ENCODE measurements around the gene BHMT. TPM values are rescaled to one million over a fixed set of nuclear protein-coding genes. Genes with fewer than 3 reads are reported as not detected.

Gene BHMT
- polyA plus RNA-seq, 4 donors, result 0.45 to 2.5 (median 0.46) TPM; not detected in 1

GRCh38 chr5:79120221-79120620 lies 8.6 kb downstream of the BHMT start:
- Histone ChIP-seq H3K9me3 (ENCODE audit: control insufficient read depth in 2 of 2, insufficient read depth in 1 of 2, low read depth in 1 of 2, low read length in 1 of 2) (no peaks in the 10 kb centered on the region), H3K27ac (ENCODE audit: low read depth in 1 of 3, low read length in 2 of 3) (no peak overlapping the region), H3K36me3 (ENCODE audit: control insufficient read depth in 3 of 3, insufficient read depth in 2 of 3, low read depth in 1 of 3, low read length in 3 of 3) (no peaks in the 10 kb centered on the region), H3K27me3 (ENCODE audit: control insufficient read depth in 3 of 3, insufficient read depth in 3 of 3, low read length in 3 of 3) (no peaks in the 10 kb centered on the region), H3K4me3 (ENCODE audit: low read depth in 1 of 3, low read length in 3 of 3) (no peak overlapping the region), H3K4me1 (ENCODE audit: control insufficient read depth in 3 of 3, insufficient read depth in 2 of 3, low read depth in 1 of 3, low read length in 2 of 3) (no peaks in the 10 kb centered on the region)
- FAIRE-seq, result no peak
- 76 to 92% (median 88%) methylated on average over 4 of the region's 4 CpGs for WGBS, 3 donors
- DNase-seq, result no peak

- FAIRE-seq (no peak), DNase-seq (no peak)
- Histone ChIP-seq H3K9me3 (ENCODE audit: control insufficient read depth in 2 of 2, insufficient read depth in 1 of 2, low read depth in 1 of 2, low read length in 1 of 2) (no peaks in the 10 kb centered on the region), H3K4me1 (ENCODE audit: control insufficient read depth in 3 of 3, insufficient read depth in 2 of 3, low read depth in 1 of 3, low read length in 2 of 3) (no peaks in the 10 kb centered on the region), H3K27me3 (ENCODE audit: control insufficient read depth in 3 of 3, insufficient read depth in 3 of 3, low read length in 3 of 3) (no peaks in the 10 kb centered on the region), H3K27ac (ENCODE audit: low read depth in 1 of 3, low read length in 2 of 3) (no peak overlapping the region), H3K36me3 (ENCODE audit: control insufficient read depth in 3 of 3, insufficient read depth in 2 of 3, low read depth in 1 of 3, low read length in 3 of 3) (no peaks in the 10 kb centered on the region), H3K4me3 (ENCODE audit: low read depth in 1 of 3, low read length in 3 of 3) (no peak overlapping the region)
Observed at GRCh38 chr5:79122973-79123372, 11.4 kb downstream of the BHMT start.

- H3K27me3 ChIP-seq (ENCODE audit: control insufficient read depth in 3 of 3, insufficient read depth in 3 of 3, low read length in 3 of 3), result no peaks in the 10 kb centered on the region
- no peak overlapping the region for H3K27ac ChIP-seq (ENCODE audit: low read depth in 1 of 3, low read length in 2 of 3)
- no peak overlapping the region for H3K4me3 ChIP-seq (ENCODE audit: low read depth in 1 of 3, low read length in 3 of 3)
- WGBS, 3 donors, result 85 to 86% (median 85%) methylated on average over 1 of the region's 1 CpG
- H3K9me3 ChIP-seq (ENCODE audit: control insufficient read depth in 2 of 2, insufficient read depth in 1 of 2, low read depth in 1 of 2, low read length in 1 of 2), result no peaks in the 10 kb centered on the region
- H3K36me3 ChIP-seq (ENCODE audit: control insufficient read depth in 3 of 3, insufficient read depth in 2 of 3, low read depth in 1 of 3, low read length in 3 of 3), result no peaks in the 10 kb centered on the region
- no peak for FAIRE-seq
- DNase-seq, result no peak
- no peaks in the 10 kb centered on the region for H3K4me1 ChIP-seq (ENCODE audit: control insufficient read depth in 3 of 3, insufficient read depth in 2 of 3, low read depth in 1 of 3, low read length in 2 of 3)
Observed at GRCh38 chr5:79124607-79125006, 13.0 kb downstream of the BHMT start.

GRCh38 chr5:79130781-79131180 lies 19.2 kb downstream of the BHMT start:
- Histone ChIP-seq H3K27me3 (ENCODE audit: control insufficient read depth in 3 of 3, insufficient read depth in 3 of 3, low read length in 3 of 3) (no peaks in the 10 kb centered on the region), H3K9me3 (ENCODE audit: control insufficient read depth in 2 of 2, insufficient read depth in 1 of 2, low read depth in 1 of 2, low read length in 1 of 2) (no peaks in the 10 kb centered on the region), H3K4me3 (ENCODE audit: low read depth in 1 of 3, low read length in 3 of 3) (no peak overlapping the region), H3K4me1 (ENCODE audit: control insufficient read depth in 3 of 3, insufficient read depth in 2 of 3, low read depth in 1 of 3, low read length in 2 of 3) (peaks cover 0 to 10% (median 4%) of the 10 kb centered on the region in 3 donors), H3K36me3 (ENCODE audit: control insufficient read depth in 3 of 3, insufficient read depth in 2 of 3, low read depth in 1 of 3, low read length in 3 of 3) (no peaks in the 10 kb centered on the region), H3K27ac (ENCODE audit: low read depth in 1 of 3, low read length in 2 of 3) (no peak overlapping the region)
- DNase-seq, result no peak
- WGBS, 3 donors, result 73 to 81% (median 79%) methylated on average over 6 of the region's 6 CpGs
- FAIRE-seq, result no peak

GRCh38 chr5:79133121-79133656 lies 21.6 kb downstream of the BHMT start:
- DNase-seq (peak; percentile 37 to 62), FAIRE-seq (peak; percentile 84)
- Histone ChIP-seq H3K27me3 (ENCODE audit: control insufficient read depth in 3 of 3, insufficient read depth in 3 of 3, low read length in 3 of 3) (no peaks in the 10 kb centered on the region), H3K27ac (ENCODE audit: low read depth in 1 of 3, low read length in 2 of 3) (peak overlapping the region in 2 of 3 donors; percentile 42 to 66), H3K4me3 (ENCODE audit: low read depth in 1 of 3, low read length in 3 of 3) (peak overlapping the region in 1 of 3 donors; percentile 27), H3K9me3 (ENCODE audit: control insufficient read depth in 2 of 2, insufficient read depth in 1 of 2, low read depth in 1 of 2, low read length in 1 of 2) (no peaks in the 10 kb centered on the region), H3K36me3 (ENCODE audit: control insufficient read depth in 3 of 3, insufficient read depth in 2 of 3, low read depth in 1 of 3, low read length in 3 of 3) (no peaks in the 10 kb centered on the region), H3K4me1 (ENCODE audit: control insufficient read depth in 3 of 3, insufficient read depth in 2 of 3, low read depth in 1 of 3, low read length in 2 of 3) (peaks cover 0 to 10% (median 4%) of the 10 kb centered on the region in 3 donors)
- WGBS, 3 donors, result 3 to 7% (median 3%) methylated on average over 4 of the region's 4 CpGs

GRCh38 chr5:79133657-79134451 lies 22.2 kb downstream of the BHMT start:
- peak overlapping the region in 1 of 3 donors; percentile 27 for H3K4me3 ChIP-seq (ENCODE audit: low read depth in 1 of 3, low read length in 3 of 3)
- DNase-seq, result peak; percentile 45 to 80
- no peaks in the 10 kb centered on the region for H3K36me3 ChIP-seq (ENCODE audit: control insufficient read depth in 3 of 3, insufficient read depth in 2 of 3, low read depth in 1 of 3, low read length in 3 of 3)
- FAIRE-seq, result no peak
- peaks cover 0 to 10% (median 4%) of the 10 kb centered on the region in 3 donors for H3K4me1 ChIP-seq (ENCODE audit: control insufficient read depth in 3 of 3, insufficient read depth in 2 of 3, low read depth in 1 of 3, low read length in 2 of 3)
- WGBS, 3 donors, result 4 to 6% (median 5%) methylated on average over 11 of the region's 11 CpGs
- peak overlapping the region in 2 of 3 donors; percentile 42 to 66 for H3K27ac ChIP-seq (ENCODE audit: low read depth in 1 of 3, low read length in 2 of 3)
- no peaks in the 10 kb centered on the region for H3K9me3 ChIP-seq (ENCODE audit: control insufficient read depth in 2 of 2, insufficient read depth in 1 of 2, low read depth in 1 of 2, low read length in 1 of 2)
- H3K27me3 ChIP-seq (ENCODE audit: control insufficient read depth in 3 of 3, insufficient read depth in 3 of 3, low read length in 3 of 3), result no peaks in the 10 kb centered on the region

- Histone ChIP-seq H3K27me3 (ENCODE audit: control insufficient read depth in 3 of 3, insufficient read depth in 3 of 3, low read length in 3 of 3) (no peaks in the 10 kb centered on the region), H3K27ac (ENCODE audit: low read depth in 1 of 3, low read length in 2 of 3) (no peak overlapping the region), H3K36me3 (ENCODE audit: control insufficient read depth in 3 of 3, insufficient read depth in 2 of 3, low read depth in 1 of 3, low read length in 3 of 3) (no peaks in the 10 kb centered on the region), H3K9me3 (ENCODE audit: control insufficient read depth in 2 of 2, insufficient read depth in 1 of 2, low read depth in 1 of 2, low read length in 1 of 2) (peaks cover 0 to 6% of the 10 kb centered on the region in 2 donors), H3K4me1 (ENCODE audit: control insufficient read depth in 3 of 3, insufficient read depth in 2 of 3, low read depth in 1 of 3, low read length in 2 of 3) (peaks cover 0 to 10% (median 4%) of the 10 kb centered on the region in 3 donors), H3K4me3 (ENCODE audit: low read depth in 1 of 3, low read length in 3 of 3) (no peak overlapping the region)
- FAIRE-seq (no peak), DNase-seq (no peak)
- 80 to 83% (median 82%) methylated on average over 5 of the region's 5 CpGs for WGBS, 3 donors
Observed at GRCh38 chr5:79135790-79136553, 24.4 kb downstream of the BHMT start.

- DNase-seq, result no peak
- WGBS, 3 donors, result 51 to 80% (median 70%) methylated on average over 2 of the region's 2 CpGs
- no peak overlapping the region for H3K27ac ChIP-seq (ENCODE audit: low read depth in 1 of 3, low read length in 2 of 3)
- no peaks in the 10 kb centered on the region for H3K36me3 ChIP-seq (ENCODE audit: control insufficient read depth in 3 of 3, insufficient read depth in 2 of 3, low read depth in 1 of 3, low read length in 3 of 3)
- H3K9me3 ChIP-seq (ENCODE audit: control insufficient read depth in 2 of 2, insufficient read depth in 1 of 2, low read depth in 1 of 2, low read length in 1 of 2), result peaks cover 0 to 6% of the 10 kb centered on the region in 2 donors
- no peaks in the 10 kb centered on the region for H3K27me3 ChIP-seq (ENCODE audit: control insufficient read depth in 3 of 3, insufficient read depth in 3 of 3, low read length in 3 of 3)
- no peak overlapping the region for H3K4me3 ChIP-seq (ENCODE audit: low read depth in 1 of 3, low read length in 3 of 3)
- peaks cover 0 to 10% (median 4%) of the 10 kb centered on the region in 3 donors for H3K4me1 ChIP-seq (ENCODE audit: control insufficient read depth in 3 of 3, insufficient read depth in 2 of 3, low read depth in 1 of 3, low read length in 2 of 3)
- FAIRE-seq, result no peak
Observed at GRCh38 chr5:79136618-79137017, 25.0 kb downstream of the BHMT start.

All from small intestine (tissue), 7 donors.